H1 (cell line): ENCODE measurements around the gene DSC3. TPM values are rescaled to one million over a fixed set of nuclear protein-coding genes. Genes with fewer than 3 reads are reported as not detected.

Experiments used
- EZH2 ChIP-seq: fragments of 200-600 bp; sonication (generic); IDR thresholded peaks from 2 replicates; pipeline ENCODE4 v1.7.1; 2012; ENCODE audit warnings: low read depth, mild to moderate bottlenecking, moderate library complexity, low read length, inconsistent platforms; ENCODE audit not compliant: severe bottlenecking
- polyA plus RNA-seq, 7 experiments: library from polyadenylated mRNA; depleted of rRNA in 3 of 7; stranded (reverse) in 5 of 7; unstranded in 2 of 7; fragments of >200 nt in 5 of 7; fragments of 200-250 nt in 2 of 7; gene quantifications; 1 replicate in 5 of 7; 2 replicates in 1 of 7; 4 replicates in 1 of 7; pipeline versions ENCODE4 v1.2.1 to v1.2.3, GENCODE V29; 2011 to 2013; ENCODE audit warnings: missing spikeins in 2 of 7, mixed read lengths in 2 of 7
- total RNA-seq: library from RNA; stranded (reverse); fragmentation: NEBNext Ultra II Directional; extraction: Animal tissue kit (Norgen Biotek cat#: 25700); gene quantifications from 2 replicates; pipeline ENCODE4 v1.2.1, GENCODE V29; 2021

Gene DSC3
- total and polyA plus RNA-seq, 2 of the 8 experiments (the other 6 are each of a cell fraction or from before 2014, with no cell fraction given), result 0.70 to 3.7 TPM

DNA sequence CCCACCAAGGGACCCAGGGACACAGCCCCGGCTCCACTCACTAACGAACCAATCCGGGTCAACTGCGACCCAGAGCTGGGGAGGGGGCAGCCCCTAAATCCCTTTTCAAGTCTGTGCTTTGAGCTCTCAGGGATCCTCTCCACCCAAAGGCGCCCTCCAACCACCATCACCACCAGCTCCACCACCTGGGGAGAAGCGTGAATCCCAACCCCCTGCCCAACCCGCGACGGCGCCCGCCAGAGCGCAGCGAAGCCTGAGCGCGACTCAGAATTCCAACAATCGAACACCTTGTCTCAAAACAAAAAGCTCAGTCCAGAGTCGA is 497 bp downstream of the DSC3 start (continued):
- peak; percentile 32 for TF ChIP-seq EZH2
- TF ChIP-seq, all 59 proteins: peak for 3
